Testis (tissue), 3 donors: Measurements from ENCODE around the gene HNRNPA2B1. TPM values are rescaled to one million over a fixed set of nuclear protein-coding genes. Genes with fewer than 3 reads are reported as not detected.
"Not testable (repeated sequence)": the region's sequence is repeated elsewhere in the genome, so short reads cannot be mapped to it uniquely, and the experiment has no call there.

Experiments
- DNase-seq: peaks from one replicate; pipeline ENCODE4 v3.0.0-alpha.2; 2019
- H3K27ac ChIP-seq, 2 donors: fragments of 200-600 bp; sonication (generic); one replicate each; pipeline ENCODE4 v1.5.1; 2019
- H3K27me3 ChIP-seq: fragments of 200-600 bp; sonication (generic); one replicate; pipeline ENCODE4 v1.5.1; 2019
- H3K36me3 ChIP-seq: fragments of 200-600 bp; sonication (generic); one replicate; pipeline ENCODE4 v1.5.1; 2017; ENCODE audit warnings: low read depth; ENCODE audit errors: missing control alignments
- H3K4me1 ChIP-seq: fragments of 200-600 bp; sonication (generic); one replicate; pipeline ENCODE4 v1.5.1; 2019
- H3K4me3 ChIP-seq, 2 donors: fragments of 200-600 bp; sonication (generic); one replicate each; pipeline ENCODE4 v1.5.1; 2017 to 2019
- H3K9me3 ChIP-seq: fragments of 200-600 bp; sonication (generic); one replicate; pipeline ENCODE4 v1.5.1; 2017
- POLR2A ChIP-seq: fragments of 450-650 bp; IDR thresholded peaks from one replicate; pipeline ENCODE4 v1.6.1; 2017; ENCODE audit warnings: antibody characterized with exemption, mild to moderate bottlenecking, moderate library complexity
- WGBS, 2 donors: methylation state at CpG; one replicate each; pipeline ENCODE4 v1.1.5; 2018; 5-methylcytosine and 5-hydroxymethylcytosine counted together
- intact Hi-C: fragments of 100-400 bp; cut with DNase I; formaldehyde crosslinking; loops from one replicate; pipeline ENCODE4 v1.15.1; 2023; ENCODE audit warnings: low total_unique reads
- polyA plus RNA-seq: library from polyadenylated mRNA; stranded (reverse); fragments of 350-450 nt; fragmentation: Illumina TruSeq; extraction: RNeasy Lipid Tissue Mini Kit (QIAGEN cat#74804); gene quantifications from one replicate; pipeline ENCODE4 v1.2.3, GENCODE V29; 2014; ENCODE audit warnings: low read depth, low replicate concordance; ENCODE audit not compliant: insufficient read depth
- total RNA-seq, 2 donors: library from RNA; depleted of rRNA; stranded (reverse); fragments of >200 nt; gene quantifications; one replicate each; pipeline ENCODE4 v1.2.3, GENCODE V29; 2016
- TF ChIP-seq, protein P1 (sequence below), 3 experiments: fragments of 450-650 bp in 2 of 3; fragments of 200-600 bp in 1 of 3; sonication (generic) in 1 of 3; IDR thresholded peaks; one replicate each; pipeline ENCODE4 v1.5.1; 2016 to 2019; ENCODE audit warnings: antibody characterized with exemption in 3 of 3, mild to moderate bottlenecking in 2 of 3, moderate library complexity in 1 of 3

The HNRNPA2B1 gene
- total and polyA plus RNA-seq, 3 donors from 2014 or later: 343 to 659 (median 372) TPM

DNA sequence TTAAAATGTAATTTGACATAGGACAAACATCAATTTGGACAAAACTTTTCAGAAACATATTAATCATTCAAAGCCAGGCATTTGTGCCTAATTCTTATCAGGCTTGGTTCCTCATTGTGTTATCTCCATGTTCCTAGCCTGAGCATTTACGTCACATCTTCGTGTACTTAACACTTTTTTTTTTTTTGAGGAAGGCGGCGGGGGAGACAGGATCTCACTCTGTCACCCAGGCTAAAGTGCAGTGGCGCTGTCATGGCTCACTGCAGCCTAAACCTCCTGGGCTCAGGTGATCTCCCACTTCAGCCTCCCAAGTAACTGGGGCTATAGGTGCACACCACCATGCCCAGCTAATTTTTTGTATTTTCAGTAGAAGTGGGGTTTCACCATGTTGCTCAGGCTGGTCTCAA lies 19.8 kb downstream of the HNRNPA2B1 start:
- H3K36me3 ChIP-seq: no peaks in the 10 kb centered on the region
- TF ChIP-seq, protein P1, sequence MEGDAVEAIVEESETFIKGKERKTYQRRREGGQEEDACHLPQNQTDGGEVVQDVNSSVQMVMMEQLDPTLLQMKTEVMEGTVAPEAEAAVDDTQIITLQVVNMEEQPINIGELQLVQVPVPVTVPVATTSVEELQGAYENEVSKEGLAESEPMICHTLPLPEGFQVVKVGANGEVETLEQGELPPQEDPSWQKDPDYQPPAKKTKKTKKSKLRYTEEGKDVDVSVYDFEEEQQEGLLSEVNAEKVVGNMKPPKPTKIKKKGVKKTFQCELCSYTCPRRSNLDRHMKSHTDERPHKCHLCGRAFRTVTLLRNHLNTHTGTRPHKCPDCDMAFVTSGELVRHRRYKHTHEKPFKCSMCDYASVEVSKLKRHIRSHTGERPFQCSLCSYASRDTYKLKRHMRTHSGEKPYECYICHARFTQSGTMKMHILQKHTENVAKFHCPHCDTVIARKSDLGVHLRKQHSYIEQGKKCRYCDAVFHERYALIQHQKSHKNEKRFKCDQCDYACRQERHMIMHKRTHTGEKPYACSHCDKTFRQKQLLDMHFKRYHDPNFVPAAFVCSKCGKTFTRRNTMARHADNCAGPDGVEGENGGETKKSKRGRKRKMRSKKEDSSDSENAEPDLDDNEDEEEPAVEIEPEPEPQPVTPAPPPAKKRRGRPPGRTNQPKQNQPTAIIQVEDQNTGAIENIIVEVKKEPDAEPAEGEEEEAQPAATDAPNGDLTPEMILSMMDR (IDR thresholded peaks at IDR 0.05): no peak
- no peak for TF ChIP-seq POLR2A
- no peak overlapping the region for H3K27ac ChIP-seq
- DNase-seq: no peak
- H3K4me1 ChIP-seq: peaks cover 9% of the 10 kb centered on the region
- no peak overlapping the region for H3K4me3 ChIP-seq
- WGBS, 2 donors: 62 to 65% methylated on average over 5 of the region's 5 CpGs
- intact Hi-C loops: no loop called here
- H3K9me3 ChIP-seq: no peaks in the 10 kb centered on the region
- H3K27me3 ChIP-seq: no peaks in the 10 kb centered on the region

DNA sequence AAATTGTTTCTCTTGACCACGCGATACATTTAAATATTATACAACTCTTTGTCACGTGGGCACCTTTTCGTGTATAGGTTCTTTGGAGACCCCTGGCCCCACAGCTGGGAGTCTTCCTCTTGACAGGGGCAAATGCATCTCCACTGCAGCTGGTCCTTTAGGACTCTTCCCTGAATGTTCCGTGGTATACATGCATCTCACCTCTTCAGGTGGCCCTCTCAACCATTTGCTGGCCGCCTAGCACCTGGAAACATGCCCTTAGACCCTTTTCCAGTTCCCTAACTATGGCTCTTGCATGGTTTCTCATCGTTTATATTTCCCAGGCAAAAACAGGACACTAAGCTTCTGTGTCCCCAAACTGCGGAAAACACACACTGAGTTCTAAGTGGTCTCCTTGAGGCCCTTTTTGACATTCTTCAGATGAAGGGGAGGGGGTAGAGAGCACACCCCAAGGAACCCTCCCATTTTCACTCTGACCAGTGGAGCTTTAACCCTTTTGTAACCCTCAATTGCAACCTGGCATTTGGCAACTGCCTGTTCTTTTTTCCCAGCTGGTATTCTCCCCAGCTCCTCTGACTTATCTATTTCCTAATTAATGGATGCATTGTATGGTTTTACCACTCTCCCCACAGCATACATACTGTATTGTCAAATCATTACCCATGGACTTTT lies 20.6 kb downstream of the HNRNPA2B1 start:
- intact Hi-C loops: no loop called here
- TF ChIP-seq, protein P1 (IDR thresholded peaks at IDR 0.05): no peak
- TF ChIP-seq POLR2A: no peak
- WGBS, 2 donors: 48 to 62% methylated on average over 8 of the region's 8 CpGs
- H3K36me3 ChIP-seq: no peaks in the 10 kb centered on the region
- H3K9me3 ChIP-seq: no peaks in the 10 kb centered on the region
- H3K4me3 ChIP-seq: no peak overlapping the region
- H3K27me3 ChIP-seq: no peaks in the 10 kb centered on the region
- DNase-seq: no peak
- H3K27ac ChIP-seq: no peak overlapping the region
- peaks cover 9% of the 10 kb centered on the region for H3K4me1 ChIP-seq

DNA sequence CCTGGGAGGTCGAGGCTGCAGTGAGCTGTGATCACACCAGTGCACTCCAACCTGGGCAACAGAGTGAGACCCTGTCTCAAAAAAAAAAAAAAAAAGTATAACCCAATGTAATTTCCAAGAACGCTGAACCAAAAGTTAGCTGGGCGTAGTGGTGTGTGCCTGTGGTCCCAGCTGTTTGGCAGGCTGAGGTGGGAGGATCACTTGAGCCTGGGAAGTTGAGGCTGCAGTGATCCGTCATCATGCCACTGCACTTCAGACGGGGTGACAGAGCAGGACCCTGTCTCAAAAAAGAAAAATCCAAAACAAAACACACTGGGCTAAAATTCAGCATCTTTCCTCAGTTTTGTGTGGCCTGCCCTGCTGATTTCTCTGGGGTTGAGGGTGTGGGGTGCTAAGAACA lies 21.1 kb downstream of the HNRNPA2B1 start:
- no peaks in the 10 kb centered on the region for H3K36me3 ChIP-seq
- H3K27ac ChIP-seq: no peak overlapping the region
- H3K9me3 ChIP-seq: no peaks in the 10 kb centered on the region
- 68 to 73% methylated on average over 5 of the region's 5 CpGs for WGBS, 2 donors
- H3K4me1 ChIP-seq: peaks cover 9% of the 10 kb centered on the region
- H3K4me3 ChIP-seq: no peak overlapping the region
- intact Hi-C loops: no loop called here
- no peaks in the 10 kb centered on the region for H3K27me3 ChIP-seq
- DNase-seq: no peak
- TF ChIP-seq, protein P1 (IDR thresholded peaks at IDR 0.05): no peak
- TF ChIP-seq POLR2A: no peak

DNA sequence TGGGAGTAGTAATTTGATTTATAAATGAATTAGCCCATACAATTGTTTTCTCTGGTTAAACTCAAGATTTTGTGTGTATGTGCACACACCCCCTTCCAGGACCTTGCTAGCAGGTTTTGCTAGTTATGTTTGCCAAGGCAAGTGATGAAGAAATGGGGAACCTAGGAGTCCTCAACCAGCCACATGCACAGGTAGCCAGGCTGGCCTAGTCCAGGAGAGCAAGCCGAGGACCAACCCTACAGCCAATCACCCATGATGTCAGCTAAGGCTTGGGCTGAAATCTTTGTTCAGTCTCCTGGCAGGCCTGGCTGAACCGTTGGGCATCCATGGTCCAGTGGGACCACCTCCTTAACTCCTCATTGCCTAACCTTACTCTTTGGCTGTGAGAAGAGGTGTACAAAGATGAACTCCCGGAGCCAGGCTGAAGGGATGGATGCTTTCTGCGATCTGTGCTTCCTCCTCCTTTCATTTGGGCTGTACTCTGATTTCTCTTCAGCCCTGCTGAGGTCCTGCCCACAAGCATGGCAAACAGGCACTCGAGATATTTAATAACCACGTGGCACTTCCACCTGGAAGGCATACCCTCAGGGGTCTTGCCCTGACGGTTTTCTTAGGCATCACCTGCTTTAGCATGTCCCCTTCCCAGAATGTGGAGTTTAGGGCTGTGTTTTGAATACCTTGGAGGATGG lies 22.1 kb downstream of the HNRNPA2B1 start:
- TF ChIP-seq, protein P1 (IDR thresholded peaks at IDR 0.05): no peak
- no peak for TF ChIP-seq POLR2A
- 87% methylated on average over 7 of the region's 7 CpGs for WGBS, 2 donors
- no peaks in the 10 kb centered on the region for H3K36me3 ChIP-seq
- no peak overlapping the region for H3K4me3 ChIP-seq
- no peak overlapping the region for H3K27ac ChIP-seq
- peaks cover 9% of the 10 kb centered on the region for H3K4me1 ChIP-seq
- H3K9me3 ChIP-seq: no peaks in the 10 kb centered on the region
- no peaks in the 10 kb centered on the region for H3K27me3 ChIP-seq
- intact Hi-C loops: no loop called here
- DNase-seq: no peak

DNA sequence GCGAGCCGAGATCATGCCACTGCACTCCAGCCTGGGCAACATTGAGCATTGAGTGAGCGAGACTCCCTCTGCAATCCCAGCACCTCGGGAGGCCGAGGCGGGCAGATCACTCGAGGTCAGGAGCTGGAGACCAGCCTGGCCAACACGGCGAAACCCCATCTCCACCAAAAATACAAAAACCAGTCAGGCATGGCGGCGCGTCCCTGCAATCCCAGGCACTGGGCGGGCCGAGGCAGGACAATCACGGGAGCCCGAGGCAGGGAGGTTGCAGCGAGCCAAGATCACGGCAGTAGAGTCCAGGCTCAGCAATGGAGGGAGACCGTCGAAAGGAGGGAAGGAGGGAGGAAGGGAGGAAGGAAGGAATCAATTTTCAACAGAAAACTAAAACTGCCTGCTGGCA lies 23.3 kb downstream of the HNRNPA2B1 start:
- H3K4me1 ChIP-seq, intact Hi-C loops, H3K27ac ChIP-seq, H3K4me3 ChIP-seq, H3K36me3 ChIP-seq, H3K9me3 ChIP-seq, H3K27me3 ChIP-seq, DNase-seq: not testable (repeated sequence)
- whole genome bisulfite sequencing, 2 donors: 82 to 92% methylated on average over 13 to 20 of the region's 20 CpGs

DNA sequence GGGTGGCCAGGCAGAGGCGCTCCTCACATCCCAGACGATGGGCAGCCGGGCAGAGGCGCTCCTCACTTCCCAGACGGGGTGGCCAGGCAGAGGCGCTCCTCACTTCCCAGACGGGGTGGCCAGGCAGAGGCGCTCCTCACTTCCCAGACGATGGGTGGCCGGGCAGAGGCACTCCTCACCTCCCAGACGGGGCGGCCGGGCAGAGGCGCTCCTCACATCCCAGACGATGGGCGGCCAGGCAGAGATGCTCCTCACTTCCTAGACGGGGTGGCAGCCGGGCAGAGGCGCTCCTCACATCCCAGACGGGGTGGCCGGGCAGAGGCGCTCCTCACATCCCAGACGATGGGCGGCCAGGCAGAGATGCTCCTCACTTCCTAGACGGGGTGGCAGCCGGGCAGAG lies 23.9 kb downstream of the HNRNPA2B1 start:
- WGBS, 2 donors: 95% methylated on average over 13 of the region's 26 CpGs; no CpG with 5 or more reads in 1 of the 2 donors
- H3K27me3 ChIP-seq, H3K4me3 ChIP-seq, H3K9me3 ChIP-seq, H3K4me1 ChIP-seq, H3K36me3 ChIP-seq, intact Hi-C loops, H3K27ac ChIP-seq, DNase-seq: not testable (repeated sequence)

DNA sequence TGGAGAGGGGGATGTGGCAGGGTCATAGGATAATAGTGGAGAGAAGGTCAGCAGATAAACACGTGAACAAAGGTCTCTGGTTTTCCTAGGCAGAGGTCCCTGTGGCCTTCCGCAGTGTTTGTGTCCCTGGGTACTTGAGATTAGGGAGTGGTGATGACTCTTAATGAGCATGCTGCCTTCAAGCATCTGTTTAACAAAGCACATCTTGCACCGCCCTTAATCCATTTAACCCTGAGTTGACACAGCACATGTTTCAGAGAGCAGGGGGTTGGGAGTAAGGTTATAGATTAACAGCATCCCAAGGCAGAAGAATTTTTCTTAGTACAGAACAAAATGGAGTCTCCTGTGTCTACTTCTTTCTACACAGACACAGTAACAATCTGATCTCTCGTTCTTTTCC lies 24.6 kb downstream of the HNRNPA2B1 start:
- H3K27ac ChIP-seq, H3K36me3 ChIP-seq, intact Hi-C loops, H3K4me3 ChIP-seq, H3K27me3 ChIP-seq, DNase-seq, H3K4me1 ChIP-seq, H3K9me3 ChIP-seq: not testable (repeated sequence)
- WGBS, 2 donors: 69 to 91% methylated on average over 2 to 4 of the region's 4 CpGs
